Smooth muscle cell (in vitro differentiated cells): Measurements from ENCODE around the gene ITGB3BP. TPM values are rescaled to one million over a fixed set of nuclear protein-coding genes. Genes with fewer than 3 reads are reported as not detected.
A peak's percentile ranks its signal among the peaks of the same experiment; 100 is the strongest.

Experiments
- DNase-seq: peaks from one replicate; lab custom pipeline; 2025; ENCODE audit not compliant: unreplicated experiment; lab: John Stamatoyannopoulos, UW
- H2AFZ ChIP-seq: fragments of 200-600 bp; sonication (generic); 2 replicates; pipeline ENCODE4 v1.6.0; 2016; ENCODE audit warnings: antibody characterized with exemption, low read depth, mild to moderate bottlenecking
- H3F3A ChIP-seq: fragments of 200-600 bp; sonication (generic); 2 replicates; pipeline ENCODE4 v1.6.0; 2017; ENCODE audit warnings: antibody characterized with exemption, low read depth
- H3K27ac ChIP-seq: fragments of 200-600 bp; sonication (generic); 2 replicates; pipeline ENCODE4 v1.5.1; 2016; ENCODE audit warnings: low read depth, mild to moderate bottlenecking
- H3K27me3 ChIP-seq: fragments of 200-600 bp; sonication (generic); 2 replicates; pipeline ENCODE4 v1.6.1; 2016; ENCODE audit warnings: low read depth, mild to moderate bottlenecking
- H3K36me3 ChIP-seq: fragments of 200-600 bp; sonication (generic); 2 replicates; pipeline ENCODE4 v1.5.1; 2016; ENCODE audit warnings: low read depth
- H3K4me1 ChIP-seq: fragments of 200-600 bp; sonication (generic); 2 replicates; pipeline ENCODE4 v1.5.1; 2016; ENCODE audit warnings: low read depth
- H3K4me2 ChIP-seq: fragments of 200-600 bp; sonication (generic); 2 replicates; pipeline ENCODE4 v1.6.0; 2016; ENCODE audit warnings: mild to moderate bottlenecking
- H3K4me3 ChIP-seq: fragments of 200-600 bp; sonication (generic); 2 replicates; pipeline ENCODE4 v1.5.1; 2016; ENCODE audit warnings: mild to moderate bottlenecking
- H3K79me2 ChIP-seq: fragments of 200-600 bp; sonication (generic); 2 replicates; pipeline ENCODE4 v1.6.0; 2016; ENCODE audit warnings: low read depth, mild to moderate bottlenecking
- H3K9ac ChIP-seq: fragments of 200-600 bp; sonication (generic); 2 replicates; pipeline ENCODE4 v1.6.0; 2016; ENCODE audit warnings: low read depth
- H3K9me3 ChIP-seq: fragments of 200-600 bp; sonication (generic); replicated peaks from 2 replicates; pipeline ENCODE4 v1.5.1; 2016; ENCODE audit warnings: low read depth
- H4K20me1 ChIP-seq: fragments of 200-600 bp; sonication (generic); 2 replicates; pipeline ENCODE4 v1.6.0; 2016; ENCODE audit warnings: low read depth
- CTCF ChIP-seq: fragments of 200-600 bp; sonication (generic); IDR thresholded peaks from 2 replicates; pipeline ENCODE4 v1.5.1; 2017; ENCODE audit warnings: borderline replicate concordance, mild to moderate bottlenecking, antibody characterized with exemption; ENCODE audit not compliant: insufficient read depth, poor library complexity, severe bottlenecking
- WGBS: methylation state at CpG from one replicate; pipeline ENCODE4 v1.1.7; 2016; ENCODE audit warnings: low lambda C conversion rate; 5-methylcytosine and 5-hydroxymethylcytosine counted together
- polyA plus RNA-seq: library from polyadenylated mRNA; unstranded; fragments of >200 nt; fragmentation: Nextera tagmentation; extraction: Ambion mirVana; gene quantifications from 2 replicates; pipeline ENCODE4 v1.2.1, GENCODE V29; 2016
- total RNA-seq: library from RNA; depleted of rRNA; stranded (reverse); fragments of >200 nt; gene quantifications from 2 replicates; pipeline ENCODE4 v1.2.3, GENCODE V29; 2014

ITGB3BP gene
- total and polyA plus RNA-seq, 2 experiments from 2014 or later = 27.7 to 35.5 TPM

GRCh38 chr1:63545780-63546179 is 22.8 kb upstream of the ITGB3BP start:
- H3K27me3 ChIP-seq = no peaks in the 10 kb centered on the region
- H3K9me3 ChIP-seq = no peaks in the 10 kb centered on the region
- no peak overlapping the region for H3K4me3 ChIP-seq
- H3K4me1 ChIP-seq = no peaks in the 10 kb centered on the region
- no peak for TF ChIP-seq CTCF
- no peak for DNase-seq
- no peak overlapping the region for H3K27ac ChIP-seq
- H3K36me3 ChIP-seq = peaks cover 4% of the 10 kb centered on the region
- H3F3A ChIP-seq = no peaks in the 10 kb centered on the region
- no peak overlapping the region for H2AFZ ChIP-seq
- H3K4me2 ChIP-seq = no peak overlapping the region
- H4K20me1 ChIP-seq = no peaks in the 10 kb centered on the region
- H3K79me2 ChIP-seq = no peaks in the 10 kb centered on the region
- H3K9ac ChIP-seq = no peak overlapping the region

- no peak overlapping the region for H3K4me2 ChIP-seq
- H3K27ac ChIP-seq = no peak overlapping the region
- no peaks in the 10 kb centered on the region for H4K20me1 ChIP-seq
- H3K9me3 ChIP-seq = no peaks in the 10 kb centered on the region
- H3K9ac ChIP-seq = no peak overlapping the region
- peak; percentile 35 for TF ChIP-seq CTCF
- H3K4me3 ChIP-seq = no peak overlapping the region
- no peak for DNase-seq
- no peaks in the 10 kb centered on the region for H3K79me2 ChIP-seq
- H3K4me1 ChIP-seq = no peaks in the 10 kb centered on the region
- H3K36me3 ChIP-seq = peaks cover 3% of the 10 kb centered on the region
- H2AFZ ChIP-seq = no peak overlapping the region
- 84% methylated on average over 1 of the region's 1 CpG for WGBS
- H3F3A ChIP-seq = no peaks in the 10 kb centered on the region
- H3K27me3 ChIP-seq = no peaks in the 10 kb centered on the region
These were observed 14.9 kb upstream of the ITGB3BP start for GRCh38 chr1:63537940-63538339.

GRCh38 chr1:63537006-63537405 is 14.0 kb upstream of the ITGB3BP start:
- Histone ChIP-seq H3K4me1 (no peaks in the 10 kb centered on the region), H3K9me3 (no peaks in the 10 kb centered on the region), H3K4me2 (no peak overlapping the region), H3K27me3 (no peaks in the 10 kb centered on the region), H3K9ac (no peak overlapping the region), H3F3A (no peaks in the 10 kb centered on the region), H3K27ac (no peak overlapping the region), H2AFZ (no peak overlapping the region), H3K79me2 (no peaks in the 10 kb centered on the region), H4K20me1 (no peaks in the 10 kb centered on the region), H3K36me3 (peaks cover 9% of the 10 kb centered on the region), H3K4me3 (no peak overlapping the region)
- no peak for TF ChIP-seq CTCF
- 57% methylated on average over 2 of the region's 2 CpGs for WGBS
- DNase-seq = no peak

DNA sequence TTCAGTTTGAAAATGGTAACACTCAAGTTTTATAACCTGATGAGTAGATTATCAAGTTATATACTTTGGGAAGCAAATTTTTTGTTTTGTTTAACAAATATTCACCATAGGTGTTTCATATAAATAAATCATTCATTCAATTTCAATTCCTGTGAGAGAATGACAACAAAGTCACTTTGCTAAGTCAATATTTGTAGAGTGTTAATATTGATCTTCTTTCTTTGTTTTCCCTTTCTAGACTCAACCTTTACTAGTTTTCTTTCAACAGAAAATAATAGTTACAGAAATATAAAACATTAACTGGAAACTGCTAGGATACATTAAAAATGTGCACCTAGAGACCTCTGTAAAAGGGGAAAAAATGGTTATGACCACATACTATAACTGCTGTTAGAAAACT is 11.4 kb upstream of the ITGB3BP start:
- no peak overlapping the region for H3K27ac ChIP-seq
- H4K20me1 ChIP-seq = no peaks in the 10 kb centered on the region
- TF ChIP-seq CTCF = no peak
- no peaks in the 10 kb centered on the region for H3F3A ChIP-seq
- no peaks in the 10 kb centered on the region for H3K27me3 ChIP-seq
- no peak overlapping the region for H3K4me3 ChIP-seq
- H3K4me2 ChIP-seq = no peak overlapping the region
- no peak for DNase-seq
- peaks cover 9% of the 10 kb centered on the region for H3K36me3 ChIP-seq
- no peak overlapping the region for H2AFZ ChIP-seq
- H3K9me3 ChIP-seq = no peaks in the 10 kb centered on the region
- H3K9ac ChIP-seq = no peak overlapping the region
- no peaks in the 10 kb centered on the region for H3K4me1 ChIP-seq
- no peaks in the 10 kb centered on the region for H3K79me2 ChIP-seq
